Neuronal stem cell (in vitro differentiated cells): ENCODE results near the gene EXOC1.

Experiments
- DNase-seq: peaks from one replicate; pipeline ENCODE4 v3.0.0-alpha.2; 2013; ENCODE audit warnings: low spot score
- H2AFZ ChIP-seq: one replicate; pipeline ENCODE4 v1.6.1; 2013; ENCODE audit warnings: mild to moderate bottlenecking, low read length, inconsistent platforms
- H2AK5ac ChIP-seq: 2 replicates; pipeline ENCODE4 v1.6.1; 2013; ENCODE audit warnings: low read depth, mild to moderate bottlenecking, inconsistent platforms, low read length, moderate library complexity, mixed read lengths
- H2BK120ac ChIP-seq: 2 replicates; pipeline ENCODE4 v1.6.1; 2013; ENCODE audit warnings: low read depth, mild to moderate bottlenecking, inconsistent platforms, low read length, moderate library complexity, mixed read lengths
- H2BK12ac ChIP-seq: one replicate; pipeline ENCODE4 v1.6.1; 2013; ENCODE audit warnings: low read length, inconsistent platforms
- H2BK15ac ChIP-seq: 2 replicates; pipeline ENCODE4 v1.6.1; 2013; ENCODE audit warnings: mild to moderate bottlenecking, low read length, inconsistent platforms, mixed read lengths
- H2BK5ac ChIP-seq: one replicate; pipeline ENCODE4 v1.6.1; 2013; ENCODE audit warnings: inconsistent platforms, mild to moderate bottlenecking, low read length, moderate library complexity
- H3K14ac ChIP-seq: one replicate; pipeline ENCODE4 v1.6.1; 2013; ENCODE audit warnings: low read length, inconsistent platforms
- H3K18ac ChIP-seq: 2 replicates; pipeline ENCODE4 v1.6.1; 2013; ENCODE audit warnings: low read length, inconsistent platforms
- H3K23ac ChIP-seq: 2 replicates; pipeline ENCODE4 v1.6.1; 2013; ENCODE audit warnings: low read depth, mild to moderate bottlenecking, mixed read lengths, low read length, inconsistent platforms; ENCODE audit not compliant: poor library complexity
- H3K27ac ChIP-seq: replicated peaks from 3 replicates; pipeline ENCODE4 v1.5.1; 2013; ENCODE audit warnings: low read length, inconsistent platforms
- H3K27me3 ChIP-seq, 3 experiments: 2 replicates each; pipeline ENCODE4 v1.6.1; 2013; ENCODE audit warnings: low read length in 3 of 3, mild to moderate bottlenecking in 2 of 3, inconsistent platforms in 1 of 3, low read depth in 1 of 3, mixed read lengths in 1 of 3, moderate library complexity in 1 of 3; ENCODE audit not compliant: control insufficient read depth in 3 of 3, insufficient read depth in 3 of 3
- H3K36me3 ChIP-seq, 2 donors: replicated peaks in 1 of 2; 2 replicates each; pipeline ENCODE4 v1.6.1; 2013; ENCODE audit warnings: low read length in 2 of 2; ENCODE audit not compliant: control insufficient read depth in 2 of 2, insufficient read depth in 2 of 2
- H3K4ac ChIP-seq: 2 replicates; pipeline ENCODE4 v1.6.1; 2013; ENCODE audit warnings: inconsistent platforms, mild to moderate bottlenecking, low read length, moderate library complexity
- H3K4me1 ChIP-seq, 2 donors: 1 replicate in 1 of 2; 2 replicates in 1 of 2; pipeline ENCODE4 v1.6.1; 2013; ENCODE audit warnings: low read length in 2 of 2, low read depth in 1 of 2; ENCODE audit not compliant: control insufficient read depth in 2 of 2, insufficient read depth in 1 of 2
- H3K4me2 ChIP-seq: one replicate; pipeline ENCODE4 v1.6.1; 2013; ENCODE audit warnings: mild to moderate bottlenecking, low read length, inconsistent platforms; ENCODE audit not compliant: insufficient read depth, poor library complexity, severe bottlenecking
- H3K4me3 ChIP-seq, 2 donors: 2 replicates each; pipeline ENCODE4 v1.5.1; 2013; ENCODE audit warnings: low read length in 2 of 2, mild to moderate bottlenecking in 2 of 2, inconsistent platforms in 1 of 2, moderate library complexity in 1 of 2
- H3K79me1 ChIP-seq: one replicate; pipeline ENCODE4 v1.6.1; 2013; ENCODE audit warnings: low read depth, mild to moderate bottlenecking, inconsistent platforms, low read length, moderate library complexity
- H3K9ac ChIP-seq: one replicate; pipeline ENCODE4 v1.6.1; 2013; ENCODE audit warnings: mild to moderate bottlenecking, low read depth, low read length, inconsistent platforms; ENCODE audit not compliant: poor library complexity
- H3K9me3 ChIP-seq, 2 donors: replicated peaks in 1 of 2; 2 replicates each; pipeline versions ENCODE3 to v1.6.1; 2013; ENCODE audit warnings: low read length in 2 of 2, mild to moderate bottlenecking in 2 of 2, inconsistent platforms in 1 of 2, low read depth in 1 of 2, mixed read lengths in 1 of 2, moderate library complexity in 1 of 2; ENCODE audit not compliant: control insufficient read depth in 2 of 2, insufficient read depth in 1 of 2
- H4K8ac ChIP-seq: one replicate; pipeline ENCODE4 v1.6.1; 2013; ENCODE audit warnings: low read depth, mild to moderate bottlenecking, inconsistent platforms, low read length, moderate library complexity
- H4K91ac ChIP-seq: one replicate; pipeline ENCODE4 v1.6.1; 2013; ENCODE audit warnings: low read length, low read depth, mild to moderate bottlenecking, inconsistent platforms; ENCODE audit not compliant: poor library complexity
- WGBS, 2 donors: extraction: QIAGEN DNeasy Blood & Tissue Kit; methylation state at CpG; one replicate each; pipeline ENCODE4 v1.1.7; 2013; ENCODE audit warnings: missing lambda C conversion rate in 2 of 2, mixed read lengths in 1 of 2; ENCODE audit not compliant: insufficient read length in 2 of 2, insufficient replicate concordance in 1 of 2; ENCODE audit errors: extremely low coverage in 2 of 2; 5-methylcytosine and 5-hydroxymethylcytosine counted together

The EXOC1 gene

DNA sequence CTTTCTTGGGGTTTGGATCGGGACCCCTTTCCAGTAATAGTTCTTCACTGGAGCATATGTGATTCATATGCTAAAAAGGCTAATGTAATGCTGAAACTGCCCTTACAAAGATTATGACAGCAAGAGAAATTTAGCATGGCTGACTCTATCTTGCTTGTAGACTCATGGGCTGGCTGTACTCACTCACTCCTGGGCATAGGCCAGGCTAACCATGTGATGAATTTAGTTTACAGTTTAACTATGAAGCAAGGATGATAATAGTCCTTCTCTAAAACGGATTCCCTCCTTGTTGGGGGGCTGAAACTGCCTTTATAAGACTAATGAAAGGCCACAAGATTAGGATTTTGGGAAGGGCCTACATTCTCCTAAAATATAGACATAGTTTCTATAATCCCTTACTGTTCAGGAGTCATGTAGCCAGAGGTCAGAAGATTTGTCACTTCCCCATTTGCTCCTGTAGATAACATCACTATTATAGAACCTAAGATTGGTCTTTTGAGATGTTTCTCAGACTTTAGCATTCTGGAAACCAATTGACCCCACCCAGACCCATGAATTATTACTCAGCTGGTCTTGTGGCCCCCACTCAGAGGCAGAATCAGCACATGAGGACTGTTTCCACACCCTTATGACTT is 74.5 kb downstream of the EXOC1 start:
- no peak for DNase-seq
- H3K79me1 ChIP-seq = no peaks in the 10 kb centered on the region
- no peak overlapping the region for H3K23ac ChIP-seq
- H3K4me3 ChIP-seq = no peak overlapping the region
- H3K9ac ChIP-seq = no peak overlapping the region
- no peak overlapping the region for H2BK15ac ChIP-seq
- peaks cover 0 to 2% (median 0%) of the 10 kb centered on the region in 3 experiments for H3K27me3 ChIP-seq
- no peaks in the 10 kb centered on the region for H3K36me3 ChIP-seq
- no peak overlapping the region for H3K4me2 ChIP-seq
- no peak overlapping the region for H2AK5ac ChIP-seq
- no peak overlapping the region for H4K91ac ChIP-seq
- no peak overlapping the region for H3K14ac ChIP-seq
- no CpG with 5 or more reads among the region's 2 CpGs for WGBS, 2 donors
- H4K8ac ChIP-seq = no peak overlapping the region
- peaks cover 0 to 5% of the 10 kb centered on the region in 2 donors for H3K4me1 ChIP-seq
- H2BK12ac ChIP-seq = no peak overlapping the region
- H2AFZ ChIP-seq = no peak overlapping the region
- no peak overlapping the region for H2BK120ac ChIP-seq
- no peak overlapping the region for H3K27ac ChIP-seq
- H3K4ac ChIP-seq = no peak overlapping the region
- no peak overlapping the region for H3K18ac ChIP-seq
- peaks cover 0 to 9% of the 10 kb centered on the region in 2 donors for H3K9me3 ChIP-seq
- no peak overlapping the region for H2BK5ac ChIP-seq

DNA sequence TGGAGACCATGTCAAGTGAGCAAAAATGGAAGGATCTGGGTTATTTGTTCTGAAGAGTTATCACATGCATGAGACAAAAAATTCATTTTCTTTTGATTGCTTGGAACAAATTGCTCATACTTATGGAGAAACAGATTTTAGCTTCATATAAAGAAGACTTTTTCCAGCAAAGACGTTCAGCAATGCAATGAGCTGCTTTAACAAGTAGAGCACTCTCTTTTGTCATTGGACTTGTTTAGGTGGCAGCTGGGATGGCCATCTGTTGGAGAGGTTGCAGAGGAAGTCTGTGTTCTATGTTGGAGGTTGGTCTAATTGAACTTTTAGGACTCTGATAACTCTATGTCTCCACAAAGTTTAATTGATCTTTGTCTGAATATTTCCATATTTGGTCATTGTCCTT is 75.4 kb downstream of the EXOC1 start:
- no peak overlapping the region for H4K8ac ChIP-seq
- no peak for DNase-seq

DNA sequence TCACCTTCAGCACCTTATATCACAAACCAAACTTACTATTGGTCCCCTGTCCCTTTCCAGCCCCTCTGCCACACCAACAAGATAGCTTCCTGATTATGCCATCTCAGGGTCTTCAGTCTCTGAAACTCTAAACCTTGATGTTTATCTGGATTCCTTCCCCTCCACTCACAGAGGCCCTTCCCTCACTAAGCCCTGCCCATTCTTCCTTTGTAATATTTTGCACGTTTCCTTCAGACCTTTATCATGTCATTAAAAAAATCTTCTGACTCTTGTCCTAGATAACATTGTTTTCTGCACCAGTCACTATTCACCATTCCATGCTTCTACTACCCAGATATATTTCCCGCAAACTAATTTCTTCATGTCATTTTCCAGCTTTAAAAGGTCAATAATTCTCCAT is 77.6 kb downstream of the EXOC1 start:
- no peak overlapping the region for H3K9ac ChIP-seq
- peaks cover 0 to 9% of the 10 kb centered on the region in 2 donors for H3K9me3 ChIP-seq
- no CpG with 5 or more reads among the region's 2 CpGs for WGBS, 2 donors
- no peak overlapping the region for H4K8ac ChIP-seq
- no peak overlapping the region for H4K91ac ChIP-seq
- H2BK120ac ChIP-seq = no peak overlapping the region
- no peak overlapping the region for H3K18ac ChIP-seq
- H3K4me3 ChIP-seq = no peak overlapping the region
- no peak overlapping the region for H2BK5ac ChIP-seq
- H3K14ac ChIP-seq = no peak overlapping the region
- peak overlapping the region; percentile 36 for H2AFZ ChIP-seq
- no peak overlapping the region for H3K4me2 ChIP-seq
- no peak for DNase-seq
- no peak overlapping the region for H2AK5ac ChIP-seq
- H3K36me3 ChIP-seq = no peaks in the 10 kb centered on the region
- no peak overlapping the region for H3K23ac ChIP-seq
- no peaks in the 10 kb centered on the region for H3K79me1 ChIP-seq
- no peaks in the 10 kb centered on the region for H3K4me1 ChIP-seq
- no peak overlapping the region for H3K27ac ChIP-seq
- H2BK15ac ChIP-seq = no peak overlapping the region
- H3K4ac ChIP-seq = no peak overlapping the region
- H3K27me3 ChIP-seq = peaks cover 0 to 2% (median 0%) of the 10 kb centered on the region in 3 experiments
- no peak overlapping the region for H2BK12ac ChIP-seq

More for the DNA sequence above, 75.4 kb downstream of the EXOC1 start:
- Histone ChIP-seq H3K4ac (no peak overlapping the region), H4K91ac (no peak overlapping the region), H2BK12ac (no peak overlapping the region), H2AFZ (no peak overlapping the region), H3K23ac (no peak overlapping the region), H3K27ac (no peak overlapping the region), H3K9me3 (peaks cover 0 to 9% of the 10 kb centered on the region in 2 donors), H2BK15ac (no peak overlapping the region), H3K18ac (no peak overlapping the region), H3K9ac (no peak overlapping the region), H2BK5ac (no peak overlapping the region), H3K27me3 (peaks cover 0 to 2% (median 0%) of the 10 kb centered on the region in 3 experiments), H3K4me2 (no peak overlapping the region), H3K79me1 (no peaks in the 10 kb centered on the region), H3K4me3 (no peak overlapping the region), H3K36me3 (no peaks in the 10 kb centered on the region), H2BK120ac (no peak overlapping the region), H3K14ac (no peak overlapping the region), H3K4me1 (peaks cover 0 to 5% of the 10 kb centered on the region in 2 donors), H2AK5ac (no peak overlapping the region)
- no CpG with 5 or more reads among the region's 1 CpG for WGBS, 2 donors

DNA sequence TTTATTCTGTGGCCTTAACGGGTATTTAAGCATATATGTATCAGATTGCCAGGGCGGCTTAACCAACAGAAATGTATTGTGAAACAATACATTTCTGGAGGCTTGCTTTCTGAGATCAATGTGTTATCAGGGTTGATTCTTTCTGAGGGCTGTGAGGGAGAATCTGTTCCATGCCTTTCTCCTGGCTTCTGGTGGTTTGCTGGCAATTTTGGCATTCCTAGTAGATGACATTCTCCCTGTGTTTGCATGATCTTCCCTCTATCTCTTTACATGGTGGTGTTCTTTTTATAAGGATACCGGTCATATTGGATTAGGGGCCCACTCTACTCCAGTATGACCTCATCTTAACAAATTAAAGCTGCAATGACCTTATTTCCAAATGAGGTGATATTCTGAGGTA is 78.4 kb downstream of the EXOC1 start:
- Histone ChIP-seq H4K91ac (no peak overlapping the region), H3K4me1 (no peaks in the 10 kb centered on the region), H3K36me3 (no peaks in the 10 kb centered on the region), H3K27me3 (peaks cover 0 to 2% (median 0%) of the 10 kb centered on the region in 3 experiments), H2AK5ac (no peak overlapping the region), H3K79me1 (no peaks in the 10 kb centered on the region), H2BK120ac (no peak overlapping the region), H4K8ac (no peak overlapping the region), H2BK5ac (no peak overlapping the region), H3K4me2 (no peak overlapping the region), H3K14ac (no peak overlapping the region), H2BK15ac (no peak overlapping the region), H3K23ac (no peak overlapping the region), H3K4ac (no peak overlapping the region), H2BK12ac (no peak overlapping the region), H2AFZ (no peak overlapping the region), H3K9ac (no peak overlapping the region), H3K4me3 (no peak overlapping the region), H3K18ac (no peak overlapping the region), H3K9me3 (peaks cover 0 to 9% of the 10 kb centered on the region in 2 donors), H3K27ac (no peak overlapping the region)
- no peak for DNase-seq
- WGBS, 2 donors = no CpG with 5 or more reads among the region's 3 CpGs
